Muscle layer of duodenum (tissue), 2 donors: ENCODE measurements around the gene TIE1.

ENCODE experiments used
- H3K27ac ChIP-seq: one replicate; pipeline ENCODE4 v1.7.0; 2013; ENCODE audit warnings: mild to moderate bottlenecking, low read length
- H3K27me3 ChIP-seq: one replicate; pipeline ENCODE4 v1.7.0; 2013; ENCODE audit warnings: low read depth, mild to moderate bottlenecking, control low read depth, low read length
- H3K36me3 ChIP-seq, 2 donors: one replicate each; pipeline ENCODE4 v1.7.0; 2013; ENCODE audit warnings: low read length in 2 of 2, control low read depth in 1 of 2, mild to moderate bottlenecking in 1 of 2; ENCODE audit not compliant: insufficient read depth in 2 of 2, control insufficient read depth in 1 of 2
- H3K4me1 ChIP-seq, 2 donors: one replicate each; pipeline ENCODE4 v1.7.0; 2013; ENCODE audit warnings: low read length in 2 of 2, mild to moderate bottlenecking in 2 of 2, control low read depth in 1 of 2, moderate library complexity in 1 of 2; ENCODE audit not compliant: insufficient read depth in 2 of 2, control insufficient read depth in 1 of 2
- H3K4me3 ChIP-seq, 2 donors: one replicate each; pipeline ENCODE4 v1.7.0; 2013; ENCODE audit warnings: low read length in 2 of 2, low read depth in 1 of 2, mild to moderate bottlenecking in 1 of 2
- H3K9me3 ChIP-seq, 2 donors: one replicate each; pipeline ENCODE4 v1.7.0; 2013; ENCODE audit warnings: low read length in 2 of 2, control low read depth in 1 of 2, mild to moderate bottlenecking in 1 of 2; ENCODE audit not compliant: control insufficient read depth in 1 of 2
- donor health status: healthy.

Gene TIE1

DNA sequence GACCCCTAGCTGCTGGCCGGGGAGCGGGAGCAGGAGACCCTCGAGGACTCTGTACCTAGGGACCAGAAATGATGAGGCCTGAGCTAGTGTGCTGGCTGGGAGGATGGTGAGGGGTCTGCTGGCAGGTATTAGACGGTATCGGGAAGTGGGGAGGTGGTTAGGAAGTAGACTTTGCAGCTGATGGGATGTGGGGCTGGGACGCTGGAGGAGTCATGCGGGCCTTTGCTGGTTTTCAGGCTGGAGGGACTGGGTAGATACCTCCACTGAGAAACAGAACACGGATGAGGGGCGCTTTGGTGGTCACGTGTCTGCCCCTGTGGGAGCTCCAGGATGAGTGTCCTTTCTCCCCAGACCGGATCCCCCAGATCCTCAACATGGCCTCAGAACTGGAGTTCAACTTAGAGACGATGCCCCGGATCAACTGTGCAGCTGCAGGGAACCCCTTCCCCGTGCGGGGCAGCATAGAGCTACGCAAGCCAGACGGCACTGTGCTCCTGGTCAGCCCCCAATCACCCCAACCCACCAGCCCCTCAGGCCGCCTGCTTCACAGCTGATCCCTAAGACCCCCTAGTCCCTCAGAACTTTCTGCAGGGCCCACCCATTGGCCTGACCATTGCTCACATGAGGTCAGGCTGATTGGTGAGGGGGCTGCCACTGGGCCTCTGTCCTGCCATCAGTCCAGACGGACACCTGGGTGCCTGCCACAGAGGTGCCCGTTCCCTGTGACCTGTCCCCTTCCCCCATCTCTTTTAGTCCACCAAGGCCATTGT, 8.0 kb downstream of the TIE1 start:
- no peaks in the 10 kb centered on the region for H3K36me3 ChIP-seq
- no peak overlapping the region for H3K4me3 ChIP-seq
- H3K9me3 ChIP-seq = no peaks in the 10 kb centered on the region
- no peaks in the 10 kb centered on the region for H3K4me1 ChIP-seq
- no peak overlapping the region for H3K27ac ChIP-seq
- no peaks in the 10 kb centered on the region for H3K27me3 ChIP-seq

- H3K4me1 ChIP-seq = no peaks in the 10 kb centered on the region
- no peak overlapping the region for H3K4me3 ChIP-seq
These were observed 8.7 kb downstream of the TIE1 start for GRCh38 chr1:43309405-43310025.

GRCh38 chr1:43311521-43311920, 10.7 kb downstream of the TIE1 start:
- Histone ChIP-seq H3K27me3 (no peaks in the 10 kb centered on the region), H3K4me3 (no peak overlapping the region), H3K9me3 (no peaks in the 10 kb centered on the region), H3K36me3 (no peaks in the 10 kb centered on the region), H3K27ac (no peak overlapping the region), H3K4me1 (no peaks in the 10 kb centered on the region)

More at GRCh38 chr1:43309405-43310025, 8.7 kb downstream of the TIE1 start:
- Histone ChIP-seq H3K36me3 (no peaks in the 10 kb centered on the region), H3K27me3 (no peaks in the 10 kb centered on the region), H3K9me3 (no peaks in the 10 kb centered on the region), H3K27ac (no peak overlapping the region)

- Histone ChIP-seq H3K9me3 (no peaks in the 10 kb centered on the region), H3K36me3 (no peaks in the 10 kb centered on the region), H3K4me3 (no peak overlapping the region), H3K4me1 (no peaks in the 10 kb centered on the region), H3K27me3 (no peaks in the 10 kb centered on the region), H3K27ac (no peak overlapping the region)
These were observed 11.4 kb downstream of the TIE1 start for GRCh38 chr1:43312212-43312623.

- Histone ChIP-seq H3K9me3 (no peaks in the 10 kb centered on the region), H3K36me3 (no peaks in the 10 kb centered on the region)
These were observed 12.1 kb downstream of the TIE1 start for GRCh38 chr1:43312663-43313515.

DNA sequence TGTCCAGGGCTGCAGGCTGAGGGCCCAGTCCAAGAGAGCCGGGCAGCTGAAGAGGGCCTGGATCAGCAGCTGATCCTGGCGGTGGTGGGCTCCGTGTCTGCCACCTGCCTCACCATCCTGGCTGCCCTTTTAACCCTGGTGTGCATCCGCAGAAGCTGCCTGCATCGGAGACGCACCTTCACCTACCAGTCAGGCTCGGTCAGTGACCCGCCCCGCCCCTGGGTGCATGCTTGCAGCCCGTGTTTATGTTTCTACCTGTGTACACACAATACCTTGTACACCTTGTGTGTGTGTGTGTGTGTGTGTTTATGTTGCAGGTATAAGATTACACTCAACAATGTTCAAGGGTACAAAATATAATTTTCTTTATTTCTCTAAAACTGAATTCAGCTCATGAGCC, 13.0 kb downstream of the TIE1 start:
- no peaks in the 10 kb centered on the region for H3K27me3 ChIP-seq
- H3K9me3 ChIP-seq = no peaks in the 10 kb centered on the region
- H3K27ac ChIP-seq = no peak overlapping the region
- H3K4me1 ChIP-seq = no peaks in the 10 kb centered on the region
- no peak overlapping the region for H3K4me3 ChIP-seq
- no peaks in the 10 kb centered on the region for H3K36me3 ChIP-seq

More at GRCh38 chr1:43312663-43313515, 12.1 kb downstream of the TIE1 start:
- Histone ChIP-seq H3K27ac (no peak overlapping the region), H3K4me1 (no peaks in the 10 kb centered on the region), H3K4me3 (no peak overlapping the region), H3K27me3 (no peaks in the 10 kb centered on the region)

GRCh38 chr1:43314233-43314632, 13.5 kb downstream of the TIE1 start:
- H3K36me3 ChIP-seq = no peaks in the 10 kb centered on the region

GRCh38 chr1:43315481-43315880, 14.7 kb downstream of the TIE1 start:
- Histone ChIP-seq H3K36me3 (no peaks in the 10 kb centered on the region), H3K4me1 (no peaks in the 10 kb centered on the region), H3K27me3 (no peaks in the 10 kb centered on the region), H3K4me3 (no peak overlapping the region), H3K9me3 (no peaks in the 10 kb centered on the region), H3K27ac (no peak overlapping the region)

More at GRCh38 chr1:43314233-43314632, 13.5 kb downstream of the TIE1 start:
- H3K4me1 ChIP-seq = no peaks in the 10 kb centered on the region
- no peak overlapping the region for H3K27ac ChIP-seq
- H3K27me3 ChIP-seq = no peaks in the 10 kb centered on the region
- no peaks in the 10 kb centered on the region for H3K9me3 ChIP-seq
- H3K4me3 ChIP-seq = no peak overlapping the region

- no peak overlapping the region for H3K4me3 ChIP-seq
- H3K36me3 ChIP-seq = no peaks in the 10 kb centered on the region
- no peaks in the 10 kb centered on the region for H3K4me1 ChIP-seq
- H3K27me3 ChIP-seq = no peaks in the 10 kb centered on the region
- no peak overlapping the region for H3K27ac ChIP-seq
- H3K9me3 ChIP-seq = no peaks in the 10 kb centered on the region
These were observed 15.4 kb downstream of the TIE1 start for GRCh38 chr1:43315963-43316737.

DNA sequence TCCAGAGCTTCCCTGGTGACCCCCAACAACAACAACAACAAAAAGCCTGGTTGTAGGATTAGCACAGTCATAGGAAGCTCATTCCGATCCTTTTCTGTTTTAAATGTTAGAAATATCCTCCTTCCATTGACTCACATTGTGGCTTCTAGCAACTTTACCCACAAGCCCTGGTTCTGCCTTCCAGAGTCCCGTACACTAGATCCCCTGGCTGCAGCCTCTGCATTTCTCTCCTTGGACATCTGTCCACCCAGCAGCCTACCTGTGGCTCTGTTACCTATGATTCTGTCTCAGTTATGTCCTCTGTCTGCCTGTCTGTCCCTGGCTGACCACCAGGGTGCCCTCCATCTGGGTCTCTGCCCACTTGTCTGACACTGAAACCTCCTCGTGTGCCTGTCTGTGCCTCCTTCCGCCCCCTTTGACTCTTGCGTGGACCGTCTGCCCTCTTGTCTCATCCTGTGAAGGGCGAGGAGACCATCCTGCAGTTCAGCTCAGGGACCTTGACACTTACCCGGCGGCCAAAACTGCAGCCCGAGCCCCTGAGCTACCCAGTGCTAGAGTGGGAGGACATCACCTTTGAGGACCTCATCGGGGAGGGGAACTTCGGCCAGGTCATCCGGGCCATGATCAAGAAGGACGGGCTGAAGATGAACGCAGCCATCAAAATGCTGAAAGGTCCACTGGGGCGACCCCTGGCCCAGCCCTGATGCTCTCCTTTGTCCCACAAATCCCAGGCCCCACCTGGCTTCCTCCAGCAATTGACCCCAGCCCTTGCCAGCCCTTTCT, 16.1 kb downstream of the TIE1 start:
- no peaks in the 10 kb centered on the region for H3K4me1 ChIP-seq
- no peaks in the 10 kb centered on the region for H3K9me3 ChIP-seq
- H3K27me3 ChIP-seq = no peaks in the 10 kb centered on the region
- no peak overlapping the region for H3K27ac ChIP-seq
- H3K36me3 ChIP-seq = no peaks in the 10 kb centered on the region
- H3K4me3 ChIP-seq = no peak overlapping the region
